GM12892 (cell line): ENCODE results near the gene TERB1.

Experiments used
- POLR2A ChIP-seq: IDR thresholded peaks from 2 replicates; pipeline ENCODE4 v1.6.1; 2011; ENCODE audit warnings: low read depth, low read length, control low read depth
- POLR2AphosphoS5 ChIP-seq: IDR thresholded peaks from 2 replicates; pipeline ENCODE4 v1.6.1; 2011; ENCODE audit warnings: low read depth, low read length, control low read depth

- TF ChIP-seq POLR2A (no peak), POLR2AphosphoS5 (no peak)
Observed at GRCh38 chr16:66802159-66802558, 775 bp upstream of the TERB1 start.
